ENCODE measurements around the gene MID1IP1.
A peak's percentile ranks its signal among the peaks of the same experiment; 100 is the strongest.

MID1IP1 gene, protein sequence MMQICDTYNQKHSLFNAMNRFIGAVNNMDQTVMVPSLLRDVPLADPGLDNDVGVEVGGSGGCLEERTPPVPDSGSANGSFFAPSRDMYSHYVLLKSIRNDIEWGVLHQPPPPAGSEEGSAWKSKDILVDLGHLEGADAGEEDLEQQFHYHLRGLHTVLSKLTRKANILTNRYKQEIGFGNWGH

DNA sequence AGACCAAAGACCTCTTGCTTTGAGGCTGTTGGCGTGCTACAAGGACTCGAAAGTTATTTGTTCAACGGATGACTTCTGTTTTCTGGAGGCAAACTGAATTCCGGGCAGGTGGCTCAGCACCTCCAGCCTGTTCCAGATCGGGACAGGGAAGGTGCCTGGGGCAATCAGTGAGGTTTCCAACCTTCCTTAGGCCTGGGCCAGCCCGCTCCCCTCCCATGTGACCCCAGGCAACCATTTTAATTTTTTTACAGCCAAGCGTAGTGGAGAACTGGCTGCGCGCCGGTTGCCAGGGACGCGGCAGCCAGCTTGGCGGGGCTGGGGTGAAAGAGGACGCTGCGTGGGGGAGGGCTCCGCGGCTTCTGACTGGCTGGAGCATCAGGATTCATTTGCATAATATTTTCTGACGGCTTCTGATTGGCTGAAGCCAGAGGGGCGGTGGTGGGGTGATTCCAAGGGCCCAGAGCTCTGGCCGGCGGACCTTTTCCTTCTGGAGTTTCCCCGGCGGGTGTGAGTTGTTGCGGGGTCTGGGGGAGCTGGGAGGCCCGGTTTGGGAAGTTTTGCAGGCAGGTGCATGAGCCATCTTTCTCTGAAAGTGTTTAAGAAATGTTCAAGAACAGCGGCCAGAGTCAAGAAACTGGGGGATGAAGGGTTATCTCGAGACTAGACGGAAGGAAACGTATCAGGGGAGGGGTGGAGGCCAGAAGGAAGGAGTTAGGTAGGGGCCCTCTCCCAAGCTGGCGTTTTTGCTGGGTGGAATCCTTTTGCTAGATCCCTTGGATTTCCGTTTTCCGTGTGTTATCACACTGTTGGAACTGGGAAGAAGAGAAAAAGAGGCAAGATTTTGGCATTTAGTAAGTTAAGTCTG is at the start of gene MID1IP1:
Gene MID1IP1, plus strand, starts transcription at position 479 of the 865 bp plus-strand sequence. CDS start 3,488 bp downstream, outside the sequence.
- DNase-seq (ENCODE audit: low spot score), result peak; percentile 78

DNA sequence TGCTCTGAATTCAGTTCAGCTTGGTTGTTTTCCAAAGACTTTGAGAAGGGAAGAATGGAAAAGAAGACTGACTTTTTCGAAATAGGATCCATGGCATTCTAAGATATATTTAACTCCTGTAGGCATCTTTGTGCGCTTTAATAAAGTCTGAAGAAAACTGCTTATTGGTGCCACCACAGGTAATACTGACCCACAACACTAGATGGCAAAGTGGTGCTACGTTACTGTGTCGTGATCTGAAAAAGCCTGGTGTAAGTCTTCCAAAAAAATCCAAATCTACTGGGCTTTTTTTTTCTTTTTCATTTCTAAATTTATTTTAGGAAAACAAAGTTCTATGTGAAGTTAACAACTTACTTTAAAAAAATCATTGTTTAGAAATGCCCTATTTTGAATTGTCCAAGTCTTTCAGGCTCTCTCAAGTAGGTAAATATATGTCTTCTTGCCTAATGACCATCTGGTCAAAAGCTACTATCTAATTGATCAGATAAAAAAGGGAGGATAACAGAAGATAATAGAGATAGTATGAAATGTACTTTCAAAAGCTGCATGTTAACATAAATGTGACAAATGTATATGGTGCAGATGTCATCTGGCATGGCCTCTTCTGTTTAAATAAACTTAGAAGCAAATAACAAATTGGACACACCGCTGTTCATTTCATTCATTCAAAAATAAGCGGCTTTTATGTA is 47.0 kb upstream of the MID1IP1 start:
- peak; percentile 43 for DNase-seq (ENCODE audit: low spot score)

DNA sequence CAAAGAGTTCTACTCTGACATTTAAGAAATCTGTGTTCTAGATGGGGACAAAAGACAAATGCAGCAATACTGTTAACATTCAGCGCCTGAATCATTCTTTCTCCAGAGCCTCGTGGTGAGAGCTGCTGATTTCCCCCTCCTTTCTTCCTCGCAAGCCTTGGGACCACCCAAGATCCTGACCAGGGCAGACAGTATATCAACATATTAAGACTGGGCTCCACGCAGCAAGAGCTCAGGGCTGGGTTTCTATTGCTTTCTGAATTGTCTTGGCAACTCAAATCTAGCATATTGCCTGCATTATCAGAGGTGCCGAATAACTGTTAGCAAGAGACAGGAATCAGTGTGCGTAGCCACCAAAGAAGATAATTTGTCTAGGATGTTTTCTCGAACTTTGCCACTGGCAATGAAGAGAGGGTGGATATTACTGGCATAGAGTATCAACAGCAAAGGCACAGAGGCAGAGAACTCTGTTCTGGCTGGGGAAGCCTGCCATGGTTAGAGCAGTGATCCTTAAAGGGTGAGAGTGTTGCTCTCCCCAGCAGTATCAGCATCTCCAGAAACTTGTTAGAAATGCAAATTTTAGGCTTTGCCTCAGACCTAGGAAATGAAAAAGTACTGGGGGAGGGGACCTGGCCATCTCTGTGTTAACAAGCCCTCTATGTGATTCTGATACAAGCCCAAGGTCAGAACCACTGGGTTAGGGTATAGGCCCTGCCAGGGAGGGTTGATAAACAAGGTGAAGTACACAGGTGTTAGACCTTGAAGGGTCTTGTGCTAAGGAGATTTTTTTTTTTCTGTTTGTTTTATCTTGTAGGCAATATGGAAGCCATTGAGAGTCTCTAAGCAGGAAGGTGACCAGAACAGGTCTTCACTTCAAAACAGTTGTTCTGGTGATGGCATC is 46.2 kb upstream of the MID1IP1 start:
- DNase-seq (ENCODE audit: low spot score), result no peak

DNA sequence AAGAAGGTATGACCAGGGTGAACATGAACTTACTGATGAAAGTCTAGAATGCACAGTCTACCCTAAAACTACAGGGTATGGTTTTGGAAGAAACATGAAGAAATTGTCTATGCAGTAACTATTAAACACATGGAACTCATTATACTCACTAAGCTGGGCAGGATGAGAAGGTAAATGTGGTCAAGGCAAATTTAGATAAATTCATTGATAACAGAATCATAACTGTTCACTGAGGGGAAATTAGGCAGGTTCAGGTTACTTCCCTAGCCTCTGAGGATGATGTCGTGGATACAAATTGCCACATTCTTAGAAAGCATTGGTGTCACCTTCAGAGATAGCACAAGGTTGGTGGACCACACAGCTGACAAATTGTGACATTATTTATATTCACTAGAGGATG is 40.4 kb upstream of the MID1IP1 start:
- DNase-seq (ENCODE audit: low spot score), result no peak

DNA sequence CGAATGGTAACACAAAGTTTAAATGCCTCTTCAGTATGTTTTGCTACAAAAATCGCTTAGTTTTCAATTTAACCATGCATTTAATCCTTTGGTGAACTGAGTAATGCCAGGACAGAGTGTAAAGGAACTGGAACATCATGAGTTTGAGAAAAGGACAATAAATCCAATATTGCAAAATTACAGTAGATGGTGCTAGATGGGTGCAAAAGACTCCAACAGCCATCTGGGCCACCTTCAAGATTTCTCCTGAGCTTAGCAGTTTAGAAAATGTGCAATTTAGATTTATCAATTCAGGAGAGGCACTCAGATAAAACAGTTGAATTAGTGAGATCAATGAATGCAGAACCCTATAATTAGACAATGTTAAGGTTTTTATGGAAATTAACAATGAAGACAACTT is 33.2 kb upstream of the MID1IP1 start:
- peak; percentile 5 for DNase-seq (ENCODE audit: low spot score)

DNA sequence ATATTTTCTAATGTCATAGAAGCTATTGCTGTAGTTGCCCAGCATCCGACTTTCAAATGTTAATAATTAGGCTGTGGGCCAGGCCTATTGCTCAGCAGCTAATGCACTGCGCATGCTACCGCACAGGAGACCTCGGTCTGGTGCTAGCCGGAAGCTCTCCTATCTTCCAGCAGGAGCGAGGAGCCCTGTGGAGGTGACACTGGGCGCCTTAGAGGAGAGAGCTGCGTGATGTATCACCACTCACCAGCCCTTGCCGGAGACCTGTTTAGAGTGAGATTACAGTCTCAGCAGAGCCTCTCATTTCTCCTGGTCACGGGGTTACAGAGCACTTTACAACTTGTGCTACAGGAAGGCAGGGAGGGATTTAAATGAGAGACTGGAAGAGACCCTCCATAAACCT is 31.1 kb upstream of the MID1IP1 start:
- no peak for DNase-seq (ENCODE audit: low spot score)

DNA sequence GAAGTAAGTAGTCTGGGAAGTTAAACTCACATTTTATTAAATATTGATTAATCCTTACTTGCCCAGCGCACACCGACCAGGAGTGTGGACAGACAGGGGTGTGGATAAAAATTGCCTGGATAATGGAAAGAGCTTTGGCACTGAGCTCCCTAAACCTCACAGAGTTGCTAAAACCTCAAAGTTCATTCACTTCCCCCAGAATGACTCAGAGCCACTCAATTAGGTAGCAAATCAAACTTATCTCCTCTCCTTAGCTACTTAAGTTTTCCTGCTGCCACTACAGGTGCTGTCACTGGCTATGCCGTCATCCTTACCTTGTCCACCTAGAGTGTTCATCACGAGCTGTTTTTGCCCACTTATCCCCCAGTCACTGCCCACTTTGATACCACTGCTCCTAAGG is 27.0 kb upstream of the MID1IP1 start:
- DNase-seq (ENCODE audit: low spot score), result no peak

DNA sequence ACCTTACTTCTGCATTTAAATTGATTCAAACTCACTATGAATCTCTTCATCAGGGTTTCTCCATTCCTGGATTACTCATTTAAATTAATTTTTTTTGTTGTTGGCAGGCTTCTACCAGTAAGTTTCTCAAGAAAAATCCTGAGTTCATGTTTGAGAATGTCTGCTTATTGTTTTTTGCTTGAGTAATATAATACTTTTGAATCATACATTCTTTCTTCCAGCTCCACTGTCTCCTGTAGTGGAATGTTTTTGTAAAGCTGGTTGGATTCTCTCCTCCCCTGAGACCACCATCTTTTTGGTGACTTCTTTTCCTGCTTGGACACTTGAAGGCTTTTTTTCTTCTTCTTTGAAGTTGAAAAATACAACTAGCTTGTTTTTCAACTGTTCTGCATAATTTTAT is 4.3 kb upstream of the MID1IP1 start:
- no peak for DNase-seq (ENCODE audit: low spot score)

DNA sequence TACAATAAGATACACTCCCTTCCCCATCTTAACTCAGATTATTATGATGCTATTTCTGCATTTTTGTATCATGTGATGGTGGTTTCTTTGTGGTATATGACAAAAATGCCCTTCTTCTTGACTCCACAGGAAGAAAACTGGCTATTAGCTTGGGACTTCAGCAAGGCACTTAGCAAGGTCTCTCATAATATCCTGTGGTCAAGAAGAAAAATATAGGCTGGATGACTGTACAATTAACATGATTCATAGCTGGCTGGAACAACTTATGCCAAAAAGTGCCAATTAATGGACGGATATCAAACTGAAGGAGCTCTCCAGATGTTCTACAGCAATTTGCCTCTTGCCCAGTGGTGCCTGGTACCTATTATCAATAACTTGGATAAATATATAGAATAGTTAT is 2.3 kb upstream of the MID1IP1 start:
- no peak for DNase-seq (ENCODE audit: low spot score)

DNA sequence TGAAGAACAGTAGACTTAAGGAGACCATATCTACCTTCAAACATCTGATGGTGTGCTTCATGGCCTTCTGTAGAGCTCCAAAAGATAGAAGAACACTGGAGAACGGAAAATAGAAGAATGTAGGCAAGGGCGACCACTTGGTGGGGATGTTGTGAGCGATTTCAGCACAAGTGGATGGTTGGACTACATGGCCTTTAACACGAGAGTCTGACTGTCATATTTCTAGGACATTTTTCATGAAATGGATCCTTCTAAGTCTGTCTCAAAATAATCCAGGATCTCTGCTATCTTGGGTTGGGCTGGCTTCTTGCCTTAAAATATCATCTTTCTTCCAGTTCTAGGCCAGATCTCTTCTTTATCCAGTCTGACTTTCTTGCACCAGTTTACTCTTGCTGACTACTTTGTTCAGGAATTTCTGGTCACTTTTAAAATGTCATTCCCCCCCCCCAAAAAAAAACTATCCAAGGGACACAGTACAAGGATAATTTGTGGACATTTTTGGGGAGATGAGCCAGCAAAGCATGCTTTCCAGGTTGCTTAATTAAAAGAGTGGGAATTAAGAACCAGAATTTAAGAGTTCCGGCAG is 1.2 kb upstream of the MID1IP1 start:
- no peak for DNase-seq (ENCODE audit: low spot score)

DNA sequence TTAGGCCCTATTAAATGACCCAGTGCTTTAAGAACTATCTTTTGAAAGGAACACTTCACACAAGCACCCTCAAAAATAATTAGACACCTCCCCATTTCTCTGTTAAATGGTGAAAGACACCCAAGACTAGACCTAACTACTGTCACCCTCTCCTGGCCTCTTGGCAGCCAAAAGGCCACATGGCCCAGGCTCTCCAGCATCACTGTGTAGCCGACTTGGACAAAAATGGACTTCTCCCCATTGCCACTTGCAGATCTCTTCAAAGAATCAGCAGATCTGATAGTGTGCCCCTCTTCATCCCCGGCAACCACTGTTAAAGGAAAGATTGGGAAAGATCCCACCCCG is 2.0 kb downstream of the MID1IP1 start:
- DNase-seq (ENCODE audit: low spot score), result no peak

DNA sequence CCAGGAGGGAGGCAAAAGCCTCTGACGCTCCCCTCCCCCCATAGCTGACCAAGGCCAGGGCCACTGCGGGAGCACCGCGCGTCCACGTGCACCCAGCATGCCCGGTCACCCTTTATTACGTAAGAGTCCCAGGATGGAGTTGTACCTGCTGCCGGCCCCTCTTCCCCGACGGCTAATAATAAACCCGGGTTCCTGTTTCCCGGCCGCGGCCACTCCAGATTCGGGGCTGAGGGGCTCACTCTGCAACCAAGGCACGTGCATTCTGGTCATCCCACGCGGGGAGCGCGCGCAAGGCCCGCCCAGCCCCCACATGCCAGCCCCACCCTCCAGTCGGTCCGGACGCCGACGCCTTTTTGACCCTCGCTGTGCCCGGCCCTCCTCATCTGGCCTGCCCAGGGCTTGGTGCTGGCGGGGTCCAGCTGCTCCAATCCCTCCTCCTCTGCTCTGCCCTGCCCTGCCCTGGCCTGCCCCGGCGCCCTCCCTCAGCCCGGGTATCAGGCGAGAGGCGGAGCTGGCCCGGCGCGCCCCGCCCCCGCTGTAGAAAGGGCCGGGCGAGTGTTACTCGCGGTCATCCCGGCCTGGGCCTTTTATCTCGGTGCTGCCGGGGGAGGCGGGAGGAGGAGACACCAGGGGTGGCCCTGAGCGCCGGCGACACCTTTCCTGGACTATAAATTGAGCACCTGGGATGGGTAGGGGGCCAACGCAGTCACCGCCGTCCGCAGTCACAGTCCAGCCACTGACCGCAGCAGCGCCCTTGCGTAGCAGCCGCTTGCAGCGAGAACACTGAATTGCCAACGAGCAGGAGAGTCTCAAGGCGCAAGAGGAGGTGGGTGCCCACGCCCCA is 2.6 kb downstream of the MID1IP1 start:
- DNase-seq (ENCODE audit: low spot score), result peak; percentile 38

DNA sequence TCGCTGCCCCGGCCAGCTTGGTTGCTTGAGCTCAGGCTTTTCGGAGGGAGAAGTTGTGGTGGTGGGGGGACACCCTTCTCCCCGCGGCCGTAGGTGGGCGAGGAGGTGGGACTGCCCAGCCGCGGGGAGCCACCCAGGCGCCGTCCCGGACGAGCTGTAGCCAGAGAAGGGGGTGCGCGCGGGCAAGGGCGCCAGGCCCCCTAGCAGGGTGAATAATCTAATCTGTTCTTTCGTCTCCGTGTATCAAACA is 3.1 kb downstream of the MID1IP1 start:
- no peak for DNase-seq (ENCODE audit: low spot score)

DNA sequence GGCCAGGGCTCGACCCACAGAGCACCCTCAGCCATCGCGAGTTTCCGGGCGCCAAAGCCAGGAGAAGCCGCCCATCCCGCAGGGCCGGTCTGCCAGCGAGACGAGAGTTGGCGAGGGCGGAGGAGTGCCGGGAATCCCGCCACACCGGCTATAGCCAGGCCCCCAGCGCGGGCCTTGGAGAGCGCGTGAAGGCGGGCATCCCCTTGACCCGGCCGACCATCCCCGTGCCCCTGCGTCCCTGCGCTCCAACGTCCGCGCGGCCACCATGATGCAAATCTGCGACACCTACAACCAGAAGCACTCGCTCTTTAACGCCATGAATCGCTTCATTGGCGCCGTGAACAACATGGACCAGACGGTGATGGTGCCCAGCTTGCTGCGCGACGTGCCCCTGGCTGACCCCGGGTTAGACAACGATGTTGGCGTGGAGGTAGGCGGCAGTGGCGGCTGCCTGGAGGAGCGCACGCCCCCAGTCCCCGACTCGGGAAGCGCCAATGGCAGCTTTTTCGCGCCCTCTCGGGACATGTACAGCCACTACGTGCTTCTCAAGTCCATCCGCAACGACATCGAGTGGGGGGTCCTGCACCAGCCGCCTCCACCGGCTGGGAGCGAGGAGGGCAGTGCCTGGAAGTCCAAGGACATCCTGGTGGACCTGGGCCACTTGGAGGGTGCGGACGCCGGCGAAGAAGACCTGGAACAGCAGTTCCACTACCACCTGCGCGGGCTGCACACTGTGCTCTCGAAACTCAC is 3.6 kb downstream of the MID1IP1 start:
- DNase-seq (ENCODE audit: low spot score), result peak; percentile 14

DNA sequence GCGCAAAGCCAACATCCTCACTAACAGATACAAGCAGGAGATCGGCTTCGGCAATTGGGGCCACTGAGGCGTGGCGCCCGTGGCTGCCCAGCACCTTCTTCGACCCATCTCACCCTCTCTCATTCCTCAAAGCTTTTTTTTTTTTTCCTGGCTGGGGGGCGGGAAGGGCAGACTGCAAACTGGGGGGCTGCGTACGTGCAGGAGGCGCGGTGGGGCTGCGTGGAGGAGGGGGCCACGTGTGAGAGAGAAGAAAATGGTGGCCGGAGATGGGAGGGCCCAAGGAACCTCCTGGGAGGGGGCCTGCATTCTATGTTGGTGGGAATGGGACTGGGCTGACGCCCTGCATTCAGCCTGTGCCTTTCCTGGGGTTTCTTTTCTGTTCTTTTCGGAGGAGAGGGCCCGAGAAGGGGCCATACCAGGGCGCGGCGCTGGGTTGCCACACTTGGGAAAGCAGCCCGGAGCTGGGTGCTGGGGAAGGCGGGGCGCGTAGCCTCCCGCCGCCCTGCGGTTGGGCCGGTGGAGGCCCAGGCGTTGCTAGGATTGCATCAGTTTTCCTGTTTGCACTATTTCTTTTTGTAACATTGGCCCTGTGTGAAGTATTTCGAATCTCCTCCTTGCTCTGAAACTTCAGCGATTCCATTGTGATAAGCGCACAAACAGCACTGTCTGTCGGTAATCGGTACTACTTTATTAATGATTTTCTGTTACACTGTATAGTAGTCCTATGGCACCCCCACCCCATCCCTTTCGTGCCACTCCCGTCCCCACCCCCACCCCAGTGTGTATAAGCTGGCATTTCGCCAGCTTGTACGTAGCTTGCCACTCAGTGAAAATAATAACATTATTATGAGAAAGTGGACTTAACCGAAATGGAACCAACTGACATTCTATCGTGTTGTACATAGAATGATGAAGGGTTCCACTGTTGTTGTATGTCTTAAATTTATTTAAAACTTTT is 4.5 kb downstream of the MID1IP1 start:
- DNase-seq (ENCODE audit: low spot score), result peak; percentile 32

DNA sequence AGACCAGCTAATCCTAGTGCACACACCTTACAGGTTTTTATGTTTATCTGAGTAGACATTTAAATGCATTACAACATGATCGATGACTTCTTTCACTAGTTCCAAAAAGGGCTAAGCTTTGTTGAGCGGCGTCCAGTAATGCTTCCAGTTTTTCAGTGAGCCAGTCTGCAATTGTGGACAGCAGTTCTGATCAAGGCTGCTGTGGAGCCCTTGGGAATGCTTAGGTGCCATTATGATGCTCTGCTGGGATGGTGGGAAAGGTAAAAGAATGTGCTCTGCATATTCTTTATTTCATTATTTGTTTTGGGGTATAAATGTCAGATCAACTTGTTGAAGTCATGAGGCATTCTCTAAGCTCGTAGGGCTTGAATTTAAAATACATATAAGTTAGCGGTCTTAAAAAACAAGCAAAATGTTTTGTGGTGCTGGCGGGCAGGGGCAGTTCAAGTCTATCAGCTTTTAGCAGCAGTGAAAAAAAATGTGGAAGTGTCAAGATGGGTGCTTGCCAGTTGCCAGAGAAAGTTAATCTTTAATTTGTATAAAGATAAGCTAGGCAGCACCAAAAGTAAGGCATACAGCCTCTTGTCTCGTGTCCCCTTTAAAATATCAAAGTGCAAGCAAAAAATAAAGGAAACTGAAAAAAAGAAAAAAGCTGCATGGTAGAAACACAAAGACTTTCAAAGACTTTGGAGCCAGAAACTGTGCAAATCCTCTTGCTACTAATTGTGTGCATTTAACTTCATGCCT is 5.8 kb downstream of the MID1IP1 start:
- no peak for DNase-seq (ENCODE audit: low spot score)

DNA sequence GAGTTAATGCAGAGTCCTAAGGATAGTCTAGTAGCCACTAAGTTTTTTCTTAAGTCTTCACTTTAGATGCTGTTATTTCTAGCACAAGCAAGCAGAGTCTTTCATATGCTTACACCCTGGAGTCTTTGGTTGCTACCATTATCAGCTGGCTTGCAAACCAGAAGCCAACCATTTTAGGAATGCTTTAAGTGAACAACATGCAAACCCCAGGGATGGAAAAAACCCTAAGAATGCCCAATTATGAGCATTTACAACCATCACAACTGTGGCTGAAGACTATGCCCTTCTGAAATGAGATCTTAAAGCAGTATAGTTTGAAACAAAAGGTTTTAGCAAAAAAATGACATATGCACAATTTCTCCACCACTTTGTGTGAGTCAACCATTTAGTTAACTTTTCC is 6.6 kb downstream of the MID1IP1 start:
- no peak for DNase-seq (ENCODE audit: low spot score)

DNA sequence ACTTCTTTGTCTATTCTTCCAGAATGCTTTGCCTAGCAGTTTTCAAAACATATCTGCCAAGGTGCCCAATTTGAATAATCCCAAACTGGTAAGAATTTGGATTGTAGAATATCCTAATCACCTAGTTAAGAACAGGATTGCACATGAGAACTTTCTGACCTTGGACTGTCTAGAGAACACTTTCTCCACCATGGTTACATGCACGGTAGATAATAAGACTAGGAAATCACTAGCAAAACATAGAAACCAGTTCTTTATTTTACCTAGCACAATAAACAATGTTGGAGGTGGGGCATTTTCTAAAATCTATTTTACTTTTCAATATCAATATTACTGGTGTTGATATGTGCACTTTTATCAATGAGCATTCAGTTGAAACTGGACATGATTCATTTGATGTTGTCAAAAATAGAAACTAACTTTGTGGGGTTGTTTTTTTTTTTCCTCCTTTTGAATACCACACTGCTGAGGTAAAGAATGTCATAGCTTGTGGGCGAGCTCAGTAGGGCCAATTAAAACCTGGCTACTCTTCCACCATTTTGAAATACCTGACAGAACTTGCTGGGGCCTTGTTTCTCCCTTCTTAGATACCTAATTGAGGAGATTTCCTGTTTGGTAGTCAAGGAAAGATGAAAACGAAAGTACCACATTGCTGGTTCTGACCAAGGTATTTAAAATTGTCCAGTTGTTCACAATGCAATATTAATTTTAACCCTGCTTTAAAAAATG is 10.4 kb downstream of the MID1IP1 start:
- no peak for DNase-seq (ENCODE audit: low spot score)
